ENCODE results near the gene OTOG. TPM values are rescaled to one million over a fixed set of nuclear protein-coding genes. Genes with fewer than 3 reads are reported as not detected.

The OTOG gene
- total RNA-seq, 2 experiments from 2014 or later: not detected

GRCh38 chr11:17568944-17569343, 21.9 kb downstream of the OTOG start:
- Mint-ChIP-seq H3K27ac (no peak overlapping the region), H3K36me3 (ENCODE audit: low read depth) (no peaks in the 10 kb centered on the region), H3K4me1 (ENCODE audit: low read depth) (no peaks in the 10 kb centered on the region), H3K27me3 (peaks cover 9% of the 10 kb centered on the region), H3K4me3 (no peak overlapping the region), H3K9me3 (no peaks in the 10 kb centered on the region)
- H3K36me3 ChIP-seq (ENCODE audit: insufficient read depth, low read length): no peaks in the 10 kb centered on the region
- H3K27ac ChIP-seq (ENCODE audit: low read depth in 1 of 2, low read length in 2 of 2): no peak overlapping the region
- TF ChIP-seq CTCF (IDR thresholded peaks at IDR 0.05): no peak
- no peaks in the 10 kb centered on the region for H3K27me3 ChIP-seq (ENCODE audit: control insufficient read depth in 1 of 2, insufficient read depth in 2 of 2, low read length in 2 of 2)
- ChIA-PET CTCF (no interaction called here), POLR2A (no interaction called here)
- no peak overlapping the region for H3K4me3 ChIP-seq (ENCODE audit: low read length)
- DNase-seq (no peak), ATAC-seq (ENCODE audit: poor library complexity) (no peak)
- intact Hi-C loops (cut with DNase I, micrococcal nuclease): no loop called here
- no peaks in the 10 kb centered on the region for H3K4me1 ChIP-seq (ENCODE audit: insufficient read depth, low read length)
- H3K9me3 ChIP-seq (ENCODE audit: control insufficient read depth in 1 of 2, insufficient read depth in 1 of 2, low read length in 2 of 2): no peaks in the 10 kb centered on the region

DNA sequence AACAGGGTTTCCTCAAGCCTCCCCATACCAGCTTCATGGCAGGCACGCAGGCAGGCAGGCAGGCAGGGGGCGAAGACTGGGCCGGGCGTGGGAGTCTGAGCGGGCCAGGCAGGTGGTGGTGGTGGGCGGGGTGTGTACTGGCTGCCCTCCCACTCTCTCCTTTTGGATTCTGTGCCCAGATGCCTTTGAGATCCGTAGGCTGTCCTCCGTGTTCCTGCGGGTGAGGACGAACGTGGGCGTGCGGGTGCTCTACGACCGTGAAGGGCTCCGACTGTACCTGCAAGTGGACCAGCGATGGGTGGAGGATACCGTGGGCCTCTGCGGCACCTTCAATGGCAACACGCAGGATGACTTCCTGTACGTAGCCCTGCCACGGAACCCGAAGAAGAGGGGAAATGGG, 23.0 kb downstream of the OTOG start:
- no peaks in the 10 kb centered on the region for H3K36me3 Mint-ChIP-seq (ENCODE audit: low read depth)
- intact Hi-C loops (cut with DNase I, micrococcal nuclease): no loop called here
- no peak overlapping the region for H3K27ac ChIP-seq (ENCODE audit: low read depth in 1 of 2, low read length in 2 of 2)
- DNase-seq: no peak
- TF ChIP-seq CTCF (IDR thresholded peaks at IDR 0.05): no peak
- no peaks in the 10 kb centered on the region for H3K9me3 ChIP-seq (ENCODE audit: control insufficient read depth in 1 of 2, insufficient read depth in 1 of 2, low read length in 2 of 2)
- no peak overlapping the region for H3K27ac Mint-ChIP-seq
- H3K36me3 ChIP-seq (ENCODE audit: insufficient read depth, low read length): no peaks in the 10 kb centered on the region
- peaks cover 9% of the 10 kb centered on the region for H3K27me3 Mint-ChIP-seq
- no peaks in the 10 kb centered on the region for H3K4me1 ChIP-seq (ENCODE audit: insufficient read depth, low read length)
- POLR2A ChIA-PET: no interaction called here
- H3K27me3 ChIP-seq (ENCODE audit: control insufficient read depth in 1 of 2, insufficient read depth in 2 of 2, low read length in 2 of 2): no peaks in the 10 kb centered on the region
- H3K4me1 Mint-ChIP-seq (ENCODE audit: low read depth): no peaks in the 10 kb centered on the region
- H3K9me3 Mint-ChIP-seq: no peaks in the 10 kb centered on the region
- CTCF ChIA-PET: no interaction called here
- no peak for ATAC-seq (ENCODE audit: poor library complexity)
- no peak overlapping the region for H3K4me3 ChIP-seq (ENCODE audit: low read length)
- no peak overlapping the region for H3K4me3 Mint-ChIP-seq

DNA sequence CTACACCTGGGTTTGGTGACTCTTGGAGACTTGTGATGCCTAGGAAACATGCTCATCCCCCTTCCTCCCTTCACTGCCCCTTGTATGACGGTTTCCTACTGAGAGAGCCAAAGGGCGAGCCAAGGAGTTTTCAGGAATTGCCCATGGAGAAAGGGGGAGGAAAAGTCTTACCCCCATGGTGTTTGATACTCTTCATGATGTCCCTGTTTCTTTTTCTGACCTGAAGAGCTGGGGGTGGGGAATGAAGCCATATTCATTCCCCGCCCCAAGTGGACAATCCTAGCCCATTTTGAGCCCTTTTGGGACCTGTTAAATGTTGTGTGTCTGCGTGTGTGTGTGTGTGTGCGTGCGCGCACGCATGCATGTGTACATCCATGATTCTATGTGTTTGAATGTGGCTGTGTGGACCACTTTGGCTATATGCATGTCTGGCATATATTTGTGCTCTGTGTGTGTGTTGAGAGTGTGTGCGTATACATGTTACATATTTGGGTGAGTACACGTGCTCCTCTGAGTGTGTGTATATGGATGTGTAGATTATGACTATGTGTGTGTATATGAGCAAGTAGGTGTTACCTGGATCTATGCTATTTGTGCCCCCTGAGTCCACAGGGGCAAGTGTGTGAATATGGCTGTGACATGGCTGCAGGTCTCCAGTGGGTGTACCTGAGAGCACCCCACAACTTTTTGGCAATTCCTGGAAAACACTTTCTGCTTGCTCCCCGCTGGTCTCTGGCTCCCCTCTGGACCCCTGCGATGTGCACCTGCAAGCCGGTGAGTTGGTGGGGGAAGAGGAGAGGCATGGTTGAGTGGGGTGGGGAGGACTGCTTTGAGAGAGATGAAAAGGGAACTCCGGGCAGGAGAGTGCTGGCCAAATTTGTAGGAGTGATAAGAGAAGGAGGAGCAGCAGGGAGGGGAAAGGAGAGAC, 24.6 kb downstream of the OTOG start:
- no peak for DNase-seq
- no peaks in the 10 kb centered on the region for H3K36me3 ChIP-seq (ENCODE audit: insufficient read depth, low read length)
- no peak overlapping the region for H3K4me3 Mint-ChIP-seq

More for the DNA sequence above, 24.6 kb downstream of the OTOG start:
- Mint-ChIP-seq H3K27ac (no peak overlapping the region), H3K36me3 (ENCODE audit: low read depth) (no peaks in the 10 kb centered on the region), H3K27me3 (peaks cover 9% of the 10 kb centered on the region), H3K4me1 (ENCODE audit: low read depth) (no peaks in the 10 kb centered on the region), H3K9me3 (no peaks in the 10 kb centered on the region)
- CTCF ChIA-PET: no interaction called here
- POLR2A ChIA-PET: no interaction called here
- Histone ChIP-seq H3K9me3 (ENCODE audit: control insufficient read depth in 1 of 2, insufficient read depth in 1 of 2, low read length in 2 of 2) (no peaks in the 10 kb centered on the region), H3K4me1 (ENCODE audit: insufficient read depth, low read length) (no peaks in the 10 kb centered on the region), H3K27me3 (ENCODE audit: control insufficient read depth in 1 of 2, insufficient read depth in 2 of 2, low read length in 2 of 2) (no peaks in the 10 kb centered on the region), H3K4me3 (ENCODE audit: low read length) (no peak overlapping the region), H3K27ac (ENCODE audit: low read depth in 1 of 2, low read length in 2 of 2) (no peak overlapping the region)
- ATAC-seq (ENCODE audit: poor library complexity): no peak
- TF ChIP-seq CTCF (IDR thresholded peaks at IDR 0.05): no peak
- intact Hi-C loops (cut with DNase I, micrococcal nuclease): no loop called here
